Mesothelial cell of epicardium (in vitro differentiated cells): Measurements from ENCODE around the gene USP8. TPM values are rescaled to one million over a fixed set of nuclear protein-coding genes. Genes with fewer than 3 reads are reported as not detected.
A peak's percentile ranks its signal among the peaks of the same experiment; 100 is the strongest.
"Not testable (repeated sequence)": the region's sequence is repeated elsewhere in the genome, so short reads cannot be mapped to it uniquely, and the experiment has no call there.

Source experiments
- DNase-seq, 2 experiments: peaks; one replicate each; pipeline ENCODE4 v3.0.0; 2021; ENCODE audit warnings: low spot score in 2 of 2; ENCODE audit not compliant: unreplicated experiment in 2 of 2
- H3K27ac Mint-ChIP-seq: 2 replicates; pipeline ENCODE4 v1.8.0; 2021; ENCODE audit warnings: mixed read lengths
- H3K27me3 Mint-ChIP-seq: 2 replicates; pipeline ENCODE4 v1.8.0; 2021; ENCODE audit warnings: low read depth, mixed read lengths
- H3K36me3 Mint-ChIP-seq: 2 replicates; pipeline ENCODE4 v1.8.0; 2021; ENCODE audit warnings: mixed read lengths
- H3K4me1 Mint-ChIP-seq: 2 replicates; pipeline ENCODE4 v1.8.0; 2021; ENCODE audit warnings: mixed read lengths
- H3K4me3 Mint-ChIP-seq: 2 replicates; pipeline ENCODE4 v1.8.0; 2021; ENCODE audit warnings: mild to moderate bottlenecking, moderate library complexity, mixed read lengths
- H3K9me3 Mint-ChIP-seq: 2 replicates; pipeline ENCODE4 v1.8.0; 2021; ENCODE audit warnings: mixed read lengths
- CTCF ChIP-seq: fragments of 200-600 bp; sonication (generic); IDR thresholded peaks from one replicate; pipeline ENCODE4 v1.5.0; 2021; ENCODE audit warnings: antibody characterized with exemption; ENCODE audit not compliant: unreplicated experiment
- total RNA-seq: library from RNA; stranded (reverse); gene quantifications from 3 replicates; pipeline ENCODE4 v1.2.1, GENCODE V29; 2021

The USP8 gene
- total RNA-seq, 1 donor from 2014 or later, result 56.1 TPM

- Mint-ChIP-seq H3K36me3 (no peaks in the 10 kb centered on the region), H3K9me3 (no peaks in the 10 kb centered on the region), H3K4me3 (no peak overlapping the region), H3K27me3 (peaks cover 2% of the 10 kb centered on the region), H3K4me1 (no peaks in the 10 kb centered on the region), H3K27ac (no peak overlapping the region)
- TF ChIP-seq CTCF, result no peak
- DNase-seq, result no peak
Measured at GRCh38 chr15:50418041-50418583, 6.1 kb upstream of the USP8 start.

- Mint-ChIP-seq H3K27me3 (no peaks in the 10 kb centered on the region), H3K9me3 (no peaks in the 10 kb centered on the region), H3K27ac (peak overlapping the region; percentile 98), H3K4me1 (peaks cover 18% of the 10 kb centered on the region), H3K36me3 (no peaks in the 10 kb centered on the region), H3K4me3 (peak overlapping the region; percentile 93)
- no peak for TF ChIP-seq CTCF
- no peak for DNase-seq
Measured at GRCh38 chr15:50425219-50425618, 1.0 kb downstream of the USP8 start.

DNA sequence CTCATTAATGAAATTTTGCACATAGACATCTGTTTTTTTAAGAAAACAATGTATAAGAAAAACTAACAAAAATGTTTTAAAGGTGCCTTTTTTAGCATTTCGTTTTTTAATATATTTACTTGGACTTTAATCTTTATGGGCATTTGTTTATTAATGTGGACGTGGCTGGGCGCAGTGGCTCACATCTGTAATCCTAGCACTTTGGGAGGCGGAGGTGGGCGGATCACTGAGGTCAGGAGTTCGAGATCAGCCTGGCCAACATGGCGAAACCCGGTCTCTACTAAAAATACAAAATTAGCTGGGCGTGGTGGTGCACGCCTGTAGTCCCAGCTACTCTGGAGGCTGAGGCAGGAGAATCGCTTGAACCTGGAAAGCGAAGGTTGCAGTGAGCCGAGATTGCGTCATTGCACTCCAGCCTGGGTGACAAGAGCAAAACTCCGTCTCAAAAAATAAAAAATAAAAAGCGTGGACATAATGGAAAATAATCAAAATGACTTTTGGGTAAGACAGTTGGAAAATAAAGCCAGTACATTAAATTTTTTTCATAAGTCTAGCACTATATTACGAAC is 1.6 kb downstream of the USP8 start:
- not testable (repeated sequence) for DNase-seq, H3K9me3 Mint-ChIP-seq, H3K27me3 Mint-ChIP-seq, H3K36me3 Mint-ChIP-seq
- Mint-ChIP-seq H3K4me3 (peak overlapping the region; percentile 93), H3K4me1 (peaks cover 18% of the 10 kb centered on the region), H3K27ac (peak overlapping the region; percentile 39)

DNA sequence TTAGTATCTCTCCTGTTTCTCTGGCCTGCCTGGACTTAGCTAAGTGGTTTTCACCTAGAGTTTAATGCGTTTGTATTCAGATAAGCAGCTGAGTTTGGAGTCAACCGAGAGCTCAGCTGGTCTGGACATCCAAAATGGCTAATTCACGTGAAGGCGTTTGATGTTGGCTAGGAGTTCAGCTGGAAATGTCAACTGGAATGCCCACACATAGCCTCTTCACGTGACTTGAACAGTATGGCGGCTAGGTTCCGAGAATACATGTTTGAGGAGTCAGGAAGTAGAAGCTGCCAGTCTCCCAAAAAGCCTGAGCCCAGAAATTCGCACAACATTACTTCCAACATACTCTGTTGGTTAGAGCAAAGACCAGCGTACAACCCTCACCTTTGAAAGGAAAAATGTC is 2.2 kb downstream of the USP8 start:
- Mint-ChIP-seq H3K4me3 (peak overlapping the region; percentile 20), H3K27ac (no peak overlapping the region), H3K36me3 (no peaks in the 10 kb centered on the region), H3K27me3 (no peaks in the 10 kb centered on the region), H3K9me3 (no peaks in the 10 kb centered on the region), H3K4me1 (peaks cover 22% of the 10 kb centered on the region)
- no peak for TF ChIP-seq CTCF
- DNase-seq, result no peak

DNA sequence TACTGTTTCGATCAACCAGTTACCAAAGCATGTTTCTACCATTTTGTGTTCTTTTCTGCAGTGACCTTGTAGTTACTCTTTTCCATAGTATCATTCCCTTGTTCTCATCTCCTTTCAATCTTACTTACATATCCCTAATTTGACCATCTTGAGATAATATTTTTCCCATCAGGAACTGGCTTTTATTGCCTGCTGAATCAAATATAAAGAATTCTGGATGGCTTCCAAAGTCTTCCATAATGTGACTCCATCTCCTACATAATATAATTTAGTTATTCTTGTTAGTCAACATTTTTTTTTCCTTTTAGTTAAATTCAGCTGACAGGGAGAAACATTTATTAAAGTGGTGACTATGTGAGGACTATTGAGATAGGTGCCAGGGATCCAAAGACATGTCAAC is 7.0 kb downstream of the USP8 start:
- peaks cover 15% of the 10 kb centered on the region for H3K4me1 Mint-ChIP-seq
- no peaks in the 10 kb centered on the region for H3K27me3 Mint-ChIP-seq
- H3K36me3 Mint-ChIP-seq, result peaks cover 3% of the 10 kb centered on the region
- no peak overlapping the region for H3K27ac Mint-ChIP-seq
- H3K4me3 Mint-ChIP-seq, result no peak overlapping the region
- no peak for DNase-seq
- no peaks in the 10 kb centered on the region for H3K9me3 Mint-ChIP-seq
- no peak for TF ChIP-seq CTCF

GRCh38 chr15:50432230-50432629 is 8.0 kb downstream of the USP8 start:
- Mint-ChIP-seq H3K27ac (no peak overlapping the region), H3K4me3 (no peak overlapping the region), H3K9me3 (no peaks in the 10 kb centered on the region), H3K27me3 (no peaks in the 10 kb centered on the region), H3K36me3 (peaks cover 3% of the 10 kb centered on the region), H3K4me1 (peaks cover 9% of the 10 kb centered on the region)
- no peak for DNase-seq
- no peak for TF ChIP-seq CTCF
